Caco-2 (cell line): ENCODE measurements around the gene KMT2A. TPM values are rescaled to one million over a fixed set of nuclear protein-coding genes. Genes with fewer than 3 reads are reported as not detected.

Experiments
- BruUV-seq: library from RNA; stranded (reverse); fragments of 400-500 nt; replicated peaks from 2 replicates; lab custom pipeline; 2021; lab: Mats Ljungman, UMichigan
- CTCF ChIA-PET: fragments of 300-600 bp; sonication (Branson Sonifier 250); formaldehyde crosslinking; loops from one replicate; lab custom pipeline; 2022; ENCODE audit warnings: antibody characterized with exemption; lab: Charles Lee
- POLR2A ChIA-PET: fragments of 300-600 bp; sonication (Branson Sonifier 250); formaldehyde crosslinking; loops from one replicate; lab custom pipeline; 2022; ENCODE audit warnings: antibody characterized with exemption; lab: Charles Lee
- DNase-seq, 2 experiments: peaks; one replicate each; pipeline versions ENCODE4 v3.0.0 to v3.0.0-alpha.2; 2020 to 2022
- H3K27me3 ChIP-seq: replicated peaks from 2 replicates; pipeline ENCODE4 v1.6.0; 2011; ENCODE audit warnings: low read length; ENCODE audit not compliant: control insufficient read depth, insufficient read depth
- H3K36me3 ChIP-seq: 2 replicates; pipeline ENCODE4 v1.5.1; 2011; ENCODE audit warnings: low read length; ENCODE audit not compliant: control insufficient read depth, insufficient read depth
- H3K4me1 ChIP-seq: fragments of 250-450 bp; sonication (Bioruptor Pico); 2 replicates; pipeline ENCODE4 v1.5.1; 2020; ENCODE audit warnings: mild to moderate bottlenecking
- H3K4me3 ChIP-seq: 2 replicates; pipeline ENCODE4 v1.5.1; 2011; ENCODE audit warnings: low read depth, mild to moderate bottlenecking, control low read depth, low read length
- H3K9me3 ChIP-seq: fragments of 250-450 bp; sonication (Bioruptor Pico); 2 replicates; pipeline ENCODE4 v1.5.1; 2020; ENCODE audit warnings: mild to moderate bottlenecking, moderate library complexity
- H3K27ac Mint-ChIP-seq: one replicate; pipeline ENCODE4 v1.8.0; 2022; ENCODE audit warnings: mixed read lengths; ENCODE audit not compliant: unreplicated experiment
- H3K27me3 Mint-ChIP-seq: one replicate; pipeline ENCODE4 v1.8.0; 2022; ENCODE audit warnings: mixed read lengths; ENCODE audit not compliant: insufficient read depth, unreplicated experiment
- H3K36me3 Mint-ChIP-seq: one replicate; pipeline ENCODE4 v1.8.0; 2022; ENCODE audit warnings: mild to moderate bottlenecking, mixed read lengths; ENCODE audit not compliant: insufficient read depth, unreplicated experiment
- H3K4me1 Mint-ChIP-seq: one replicate; pipeline ENCODE4 v1.8.0; 2022; ENCODE audit warnings: low read depth, mixed read lengths; ENCODE audit not compliant: unreplicated experiment
- H3K4me3 Mint-ChIP-seq: one replicate; pipeline ENCODE4 v1.8.0; 2022; ENCODE audit warnings: mild to moderate bottlenecking, moderate library complexity, mixed read lengths; ENCODE audit not compliant: unreplicated experiment
- H3K9me3 Mint-ChIP-seq: one replicate; pipeline ENCODE4 v1.8.0; 2022; ENCODE audit warnings: mixed read lengths; ENCODE audit not compliant: unreplicated experiment
- CTCF ChIP-seq, 2 experiments: fragments of 200-600 bp in 1 of 2; IDR thresholded peaks; 1 replicate in 1 of 2; 2 replicates in 1 of 2; pipeline versions ENCODE4 v1.5.1 to v1.8.0; 2011 to 2022; ENCODE audit warnings: antibody characterized with exemption in 1 of 2, control low read depth in 1 of 2, inconsistent platforms in 1 of 2, low read depth in 1 of 2, low read length in 1 of 2, mild to moderate bottlenecking in 1 of 2, moderate library complexity in 1 of 2; ENCODE audit not compliant: insufficient read depth in 1 of 2, severe bottlenecking in 1 of 2, unreplicated experiment in 1 of 2
- intact Hi-C: fragments of 100-400 bp; cut with micrococcal nuclease; formaldehyde crosslinking; loops from one replicate; pipeline ENCODE4 v1.10.0; 2022; ENCODE audit not compliant: unreplicated experiment
- total RNA-seq: library from RNA; stranded (reverse); gene quantifications from 2 replicates; pipeline ENCODE4 v1.2.3, GENCODE V29; 2022

The KMT2A gene
- total RNA-seq, 1 experiment from 2014 or later: 93.9 TPM

GRCh38 chr11:118547132-118547531 is 110.8 kb downstream of the KMT2A start:
- Mint-ChIP-seq H3K27ac (no peak overlapping the region), H3K36me3 (peaks cover 35% of the 10 kb centered on the region), H3K27me3 (no peaks in the 10 kb centered on the region), H3K4me3 (no peak overlapping the region), H3K9me3 (no peaks in the 10 kb centered on the region), H3K4me1 (no peaks in the 10 kb centered on the region)
- TF ChIP-seq CTCF (IDR thresholded peaks at IDR 0.05; ENCODE audit: insufficient read depth in 1 of 2, low read depth in 1 of 2, low read length in 1 of 2, severe bottlenecking in 1 of 2, unreplicated experiment in 1 of 2): no peak
- Histone ChIP-seq H3K4me1 (peaks cover 8% of the 10 kb centered on the region), H3K36me3 (no peaks in the 10 kb centered on the region), H3K9me3 (no peaks in the 10 kb centered on the region), H3K4me3 (no peak overlapping the region), H3K27me3 (no peaks in the 10 kb centered on the region)
- POLR2A ChIA-PET: no interaction called here
- CTCF ChIA-PET: interaction anchor here (0.7 kb wide), 2 partner anchors 22 to 499 kb away, joined by 3 to 4 read pairs; no protein-coding TSS in a partner anchor
- DNase-seq: no peak
- no TSS peak for BruUV-seq
- intact Hi-C loops: loop anchor here (1.0 kb wide), 1 partner anchor 16 kb away; the partner anchor contains the start of gene TMEM25

DNA sequence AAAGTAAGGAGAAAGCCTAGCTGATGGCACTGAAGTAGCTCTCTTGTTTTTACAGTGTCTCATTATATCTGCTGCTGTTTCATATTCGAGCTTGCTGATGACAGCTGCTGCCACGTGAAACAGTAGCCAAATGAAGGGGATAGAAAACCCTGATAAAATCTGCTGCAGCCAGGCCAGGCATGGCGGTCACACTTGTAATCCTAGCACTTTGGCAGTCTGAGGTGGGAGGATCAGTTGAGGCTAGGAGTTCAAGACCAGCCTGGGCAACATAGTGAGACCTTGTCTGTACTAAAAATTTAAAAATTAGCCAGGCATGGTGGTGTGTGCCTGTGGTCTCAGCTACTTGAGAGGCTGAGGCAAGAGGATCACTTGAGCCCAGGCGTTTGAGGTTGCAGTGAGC is 116.0 kb downstream of the KMT2A start:
- Histone ChIP-seq H3K36me3 (0 out of 2 replicates have a peak, but pooled peaks cover 2% of the 10 kb centered on the region), H3K27me3 (no peaks in the 10 kb centered on the region), H3K4me1 (peaks cover 2% of the 10 kb centered on the region; the same call in 1 of the 2 replicates), H3K4me3 (no peak overlapping the region), H3K9me3 (no peaks in the 10 kb centered on the region)
- H3K27me3 Mint-ChIP-seq: no peaks in the 10 kb centered on the region
- no peaks in the 10 kb centered on the region for H3K9me3 Mint-ChIP-seq
- peak in 1 of 2 experiments; percentile 12 for DNase-seq
- ChIA-PET CTCF (no interaction called here), POLR2A (interaction anchor here (0.5 kb wide), 1 partner anchor 163 kb away, joined by 6 read pairs; no protein-coding TSS in a partner anchor)
- no peak overlapping the region for H3K4me3 Mint-ChIP-seq
- no peak overlapping the region for H3K27ac Mint-ChIP-seq
- BruUV-seq: no TSS peak
- TF ChIP-seq CTCF (IDR thresholded peaks at IDR 0.05; ENCODE audit: insufficient read depth in 1 of 2, low read depth in 1 of 2, low read length in 1 of 2, severe bottlenecking in 1 of 2, unreplicated experiment in 1 of 2): no peak
- intact Hi-C loops: loop anchor here (2.0 kb wide), 1 partner anchor 18 kb away; no protein-coding TSS in a partner anchor
- peaks cover 52% of the 10 kb centered on the region for H3K36me3 Mint-ChIP-seq
- H3K4me1 Mint-ChIP-seq: no peaks in the 10 kb centered on the region

GRCh38 chr11:118560806-118561205 is 124.5 kb downstream of the KMT2A start:
- POLR2A ChIA-PET: no interaction called here
- Mint-ChIP-seq H3K36me3 (peaks cover 14% of the 10 kb centered on the region), H3K27me3 (no peaks in the 10 kb centered on the region), H3K4me3 (no peak overlapping the region), H3K9me3 (no peaks in the 10 kb centered on the region), H3K4me1 (peaks cover 9% of the 10 kb centered on the region), H3K27ac (no peak overlapping the region)
- Histone ChIP-seq H3K27me3 (no peaks in the 10 kb centered on the region), H3K36me3 (no peaks in the 10 kb centered on the region; the same call in 1 of the 2 replicates), H3K4me1 (no peaks in the 10 kb centered on the region), H3K9me3 (no peaks in the 10 kb centered on the region), H3K4me3 (no peak overlapping the region)
- DNase-seq: no peak
- BruUV-seq: no TSS peak
- intact Hi-C loops: loop anchor here (10.0 kb wide), 1 partner anchor 46 kb away; no protein-coding TSS in a partner anchor
- CTCF ChIA-PET: no interaction called here
- TF ChIP-seq CTCF (IDR thresholded peaks at IDR 0.05; ENCODE audit: insufficient read depth in 1 of 2, low read depth in 1 of 2, low read length in 1 of 2, severe bottlenecking in 1 of 2, unreplicated experiment in 1 of 2): no peak
